ENCODE measurements around the gene OSTF1. TPM values are rescaled to one million over a fixed set of nuclear protein-coding genes. Genes with fewer than 3 reads are reported as not detected.

OSTF1 gene
- total and polyA plus RNA-seq, 2 donors (not counting 1 experiment from before 2014, with no cell fraction given), result 48.4 to 49.9 TPM

GRCh38 chr9:75051285-75051684 is 37.0 kb upstream of the OSTF1 start:
- Histone ChIP-seq H3K4me3 (replicated peaks in 1 of 4; ENCODE audit: control extremely low read depth in 1 of 4, insufficient read depth in 1 of 4, low read depth in 3 of 4, low read length in 4 of 4) (no peak overlapping the region), H3K27ac (ENCODE audit: insufficient read depth, low read length) (no peak overlapping the region), H3K36me3 (ENCODE audit: control insufficient read depth, insufficient read depth, low read length) (no peaks in the 10 kb centered on the region), H3K4me1 (ENCODE audit: control insufficient read depth, extremely low read depth, insufficient read depth, low read length) (no peaks in the 10 kb centered on the region), H4K20me1 (ENCODE audit: control insufficient read depth, extremely low read depth, insufficient read depth, low read length) (no peaks in the 10 kb centered on the region), H3K4me2 (ENCODE audit: extremely low read depth, insufficient read depth, low read length) (no peak overlapping the region), H3K9me3 (ENCODE audit: control insufficient read depth, insufficient read depth, low read depth, low read length) (no peaks in the 10 kb centered on the region), H3K9ac (ENCODE audit: insufficient read depth, low read length) (no peak overlapping the region), H3K27me3 (ENCODE audit: control insufficient read depth, insufficient read depth, low read length) (no peaks in the 10 kb centered on the region), H3K79me2 (ENCODE audit: control insufficient read depth, insufficient read depth, low read length) (no peaks in the 10 kb centered on the region), H2AFZ (ENCODE audit: low read length) (no peak overlapping the region)
- TF ChIP-seq EZH2 (IDR thresholded peaks at IDR 0.05; ENCODE audit: low read length, missing control alignments) (no peak), CTCF (conservative IDR thresholded peaks at IDR 0.05 in 1 of 2, IDR thresholded peaks at IDR 0.05 in 1 of 2; ENCODE audit: low read depth in 1 of 2, low read length in 2 of 2) (no peak)
- DNase-seq (ENCODE audit: low read depth in 2 of 2), result no peak

GRCh38 chr9:75053869-75054268 is 34.4 kb upstream of the OSTF1 start:
- H3K4me3 ChIP-seq (replicated peaks in 1 of 4; ENCODE audit: control extremely low read depth in 1 of 4, insufficient read depth in 1 of 4, low read depth in 3 of 4, low read length in 4 of 4), result no peak overlapping the region
- TF ChIP-seq EZH2 (IDR thresholded peaks at IDR 0.05; ENCODE audit: low read length, missing control alignments) (no peak), CTCF (conservative IDR thresholded peaks at IDR 0.05 in 1 of 2, IDR thresholded peaks at IDR 0.05 in 1 of 2; ENCODE audit: low read depth in 1 of 2, low read length in 2 of 2) (no peak)
- no peak overlapping the region for H3K9ac ChIP-seq (ENCODE audit: insufficient read depth, low read length)
- no peaks in the 10 kb centered on the region for H3K36me3 ChIP-seq (ENCODE audit: control insufficient read depth, insufficient read depth, low read length)
- H2AFZ ChIP-seq (ENCODE audit: low read length), result no peak overlapping the region
- H3K27me3 ChIP-seq (ENCODE audit: control insufficient read depth, insufficient read depth, low read length), result no peaks in the 10 kb centered on the region
- no peaks in the 10 kb centered on the region for H3K79me2 ChIP-seq (ENCODE audit: control insufficient read depth, insufficient read depth, low read length)
- DNase-seq (ENCODE audit: low read depth in 2 of 2), result no peak
- no peak overlapping the region for H3K27ac ChIP-seq (ENCODE audit: insufficient read depth, low read length)
- H4K20me1 ChIP-seq (ENCODE audit: control insufficient read depth, extremely low read depth, insufficient read depth, low read length), result no peaks in the 10 kb centered on the region
- H3K4me1 ChIP-seq (ENCODE audit: control insufficient read depth, extremely low read depth, insufficient read depth, low read length), result no peaks in the 10 kb centered on the region
- H3K9me3 ChIP-seq (ENCODE audit: control insufficient read depth, insufficient read depth, low read depth, low read length), result no peaks in the 10 kb centered on the region
- H3K4me2 ChIP-seq (ENCODE audit: extremely low read depth, insufficient read depth, low read length), result no peak overlapping the region

GRCh38 chr9:75054368-75055001 is 33.8 kb upstream of the OSTF1 start:
- no peak overlapping the region for H3K4me3 ChIP-seq (replicated peaks in 1 of 4; ENCODE audit: control extremely low read depth in 1 of 4, insufficient read depth in 1 of 4, low read depth in 3 of 4, low read length in 4 of 4)
- no peaks in the 10 kb centered on the region for H4K20me1 ChIP-seq (ENCODE audit: control insufficient read depth, extremely low read depth, insufficient read depth, low read length)
- H3K79me2 ChIP-seq (ENCODE audit: control insufficient read depth, insufficient read depth, low read length), result no peaks in the 10 kb centered on the region
- no peak overlapping the region for H3K4me2 ChIP-seq (ENCODE audit: extremely low read depth, insufficient read depth, low read length)
- no peaks in the 10 kb centered on the region for H3K9me3 ChIP-seq (ENCODE audit: control insufficient read depth, insufficient read depth, low read depth, low read length)
- no peaks in the 10 kb centered on the region for H3K36me3 ChIP-seq (ENCODE audit: control insufficient read depth, insufficient read depth, low read length)
- DNase-seq (ENCODE audit: low read depth in 2 of 2), result peak; percentile 7 to 20
- H3K27ac ChIP-seq (ENCODE audit: insufficient read depth, low read length), result no peak overlapping the region
- no peak overlapping the region for H2AFZ ChIP-seq (ENCODE audit: low read length)
- TF ChIP-seq EZH2 (IDR thresholded peaks at IDR 0.05; ENCODE audit: low read length, missing control alignments), result no peak
- no peaks in the 10 kb centered on the region for H3K4me1 ChIP-seq (ENCODE audit: control insufficient read depth, extremely low read depth, insufficient read depth, low read length)
- H3K9ac ChIP-seq (ENCODE audit: insufficient read depth, low read length), result no peak overlapping the region
- no peaks in the 10 kb centered on the region for H3K27me3 ChIP-seq (ENCODE audit: control insufficient read depth, insufficient read depth, low read length)
